IMR-90 (cell line): Measurements from ENCODE around the gene SMARCAD1.

Experiments
- CTCF ChIP-seq: conservative IDR thresholded peaks from 2 replicates; pipeline ENCODE4 v1.5.1; 2012; ENCODE audit warnings: mild to moderate bottlenecking, low read depth, low read length, improper control_type of control experiment
- POLR2A ChIP-seq: IDR thresholded peaks from 2 replicates; pipeline ENCODE4 v1.6.1; 2012; ENCODE audit warnings: mild to moderate bottlenecking, low read depth, low read length
- RCOR1 ChIP-seq: IDR thresholded peaks from 2 replicates; pipeline ENCODE4 v1.6.1; 2012; ENCODE audit warnings: mild to moderate bottlenecking, low read length, improper control_type of control experiment; ENCODE audit not compliant: insufficient replicate concordance
- SMC3 ChIP-seq: fragments of 150-350 bp; IDR thresholded peaks from 2 replicates; pipeline ENCODE4 v1.6.1; 2016; ENCODE audit warnings: low read depth, mild to moderate bottlenecking, antibody characterized with exemption, low read length, moderate library complexity

DNA sequence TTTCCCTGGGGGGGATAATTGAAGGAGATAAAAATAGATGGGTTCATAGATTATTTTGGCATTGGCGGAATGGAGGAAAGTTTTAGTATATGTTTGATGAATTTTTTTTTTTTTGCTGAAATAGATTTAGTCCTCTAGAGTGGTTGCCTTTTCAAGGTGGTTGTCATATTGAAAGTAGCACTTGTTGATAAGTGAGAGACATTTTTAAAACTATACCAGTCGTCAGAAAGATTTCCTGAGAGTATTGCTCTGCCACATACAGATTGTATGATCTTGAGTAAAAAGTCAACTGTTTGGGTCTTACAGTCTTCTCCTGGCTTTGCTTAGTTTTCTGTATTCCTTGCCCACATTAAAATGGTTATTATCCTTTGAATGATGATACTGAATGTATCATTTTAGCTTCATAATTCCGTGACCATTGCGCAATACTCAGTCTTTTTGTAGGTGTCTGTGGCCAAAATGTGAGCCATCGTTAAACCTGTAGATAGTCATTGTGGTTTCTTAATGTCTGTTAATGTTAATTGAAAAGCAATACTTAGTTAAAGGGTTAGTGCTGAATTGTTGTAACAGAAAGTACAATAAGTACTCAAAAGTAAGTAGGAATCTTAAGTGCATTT, 7.1 kb downstream of the SMARCAD1 start:
- TF ChIP-seq CTCF (no peak), POLR2A (no peak), SMC3 (no peak), RCOR1 (no peak)
